Natural killer cell (primary cell): Measurements from ENCODE around the gene MAP2K5. TPM values are rescaled to one million over a fixed set of nuclear protein-coding genes. Genes with fewer than 3 reads are reported as not detected.

Experiments used
- ATAC-seq, 3 donors: fragments of 150-1000 bp in 2 of 3; fragments of 200-7000 bp in 1 of 3; cut with Tn5 transposase; 1 replicate in 1 of 3; 2 replicates in 2 of 3; pipeline ENCODE4 v1.10.0; 2021; ENCODE audit warnings: mild to moderate bottlenecking in 2 of 3, moderate library complexity in 2 of 3
- DNase-seq, 2 donors: peaks; one replicate each; pipeline versions ENCODE4 v3.0.0 to v3.0.0-alpha.2; 2013 to 2021; ENCODE audit warnings: mixed read lengths in 1 of 2
- H3K27ac ChIP-seq: one replicate; pipeline ENCODE4 v1.5.1; 2013; ENCODE audit warnings: mild to moderate bottlenecking, low read length
- H3K27me3 ChIP-seq: one replicate; pipeline ENCODE4 v1.6.1; 2013; ENCODE audit warnings: low read length; ENCODE audit not compliant: control insufficient read depth, insufficient read depth
- H3K36me3 ChIP-seq: one replicate; pipeline ENCODE4 v1.6.1; 2013; ENCODE audit warnings: low read length; ENCODE audit not compliant: control insufficient read depth, insufficient read depth
- H3K4me1 ChIP-seq: one replicate; pipeline ENCODE4 v1.6.1; 2013; ENCODE audit warnings: low read length; ENCODE audit not compliant: control insufficient read depth, insufficient read depth
- H3K4me3 ChIP-seq: one replicate; pipeline ENCODE4 v1.5.1; 2013; ENCODE audit warnings: low read length
- H3K9me3 ChIP-seq: one replicate; pipeline ENCODE4 v1.6.1; 2013; ENCODE audit warnings: low read length; ENCODE audit not compliant: control insufficient read depth, insufficient read depth
- H3K27ac Mint-ChIP-seq, 2 donors: one replicate each; pipeline ENCODE4 v1.8.0; 2022; ENCODE audit warnings: mild to moderate bottlenecking in 2 of 2, mixed read lengths in 2 of 2, moderate library complexity in 1 of 2
- H3K27me3 Mint-ChIP-seq, 2 donors: one replicate each; pipeline ENCODE4 v1.8.0; 2022; ENCODE audit warnings: low read depth in 2 of 2, mixed read lengths in 2 of 2
- H3K36me3 Mint-ChIP-seq: one replicate; pipeline ENCODE4 v1.8.0; 2022; ENCODE audit warnings: mixed read lengths
- H3K4me1 Mint-ChIP-seq, 2 donors: one replicate each; pipeline ENCODE4 v1.8.0; 2022; ENCODE audit warnings: mixed read lengths in 2 of 2
- H3K4me3 Mint-ChIP-seq: one replicate; pipeline ENCODE4 v1.8.0; 2022; ENCODE audit warnings: mild to moderate bottlenecking, moderate library complexity, mixed read lengths
- H3K9me3 Mint-ChIP-seq, 2 donors: one replicate each; pipeline ENCODE4 v1.8.0; 2022; ENCODE audit warnings: mixed read lengths in 2 of 2
- CTCF ChIP-seq: fragments of 200-600 bp; IDR thresholded peaks from one replicate; pipeline ENCODE4 v1.8.0; 2022; ENCODE audit warnings: antibody characterized with exemption
- WGBS: methylation state at CpG from one replicate; pipeline ENCODE4 v1.1.7; 2013; ENCODE audit warnings: missing lambda C conversion rate; ENCODE audit not compliant: insufficient coverage; 5-methylcytosine and 5-hydroxymethylcytosine counted together
- intact Hi-C: fragments of 100-400 bp; cut with micrococcal nuclease; formaldehyde crosslinking; loops from one replicate; pipeline ENCODE4 v1.14.2; 2022
- total RNA-seq, 4 donors: library from RNA; stranded (reverse); fragments of 120-200 nt in 1 of 4; gene quantifications; one replicate each; pipeline versions ENCODE4 v1.2.3 to v1.2.4, GENCODE V29; 2013 to 2022

MAP2K5 gene
- total RNA-seq, 3 donors from 2014 or later (not counting 1 experiment from before 2014, with no cell fraction given) = 25.6 to 32.6 (median 29.2) TPM

DNA sequence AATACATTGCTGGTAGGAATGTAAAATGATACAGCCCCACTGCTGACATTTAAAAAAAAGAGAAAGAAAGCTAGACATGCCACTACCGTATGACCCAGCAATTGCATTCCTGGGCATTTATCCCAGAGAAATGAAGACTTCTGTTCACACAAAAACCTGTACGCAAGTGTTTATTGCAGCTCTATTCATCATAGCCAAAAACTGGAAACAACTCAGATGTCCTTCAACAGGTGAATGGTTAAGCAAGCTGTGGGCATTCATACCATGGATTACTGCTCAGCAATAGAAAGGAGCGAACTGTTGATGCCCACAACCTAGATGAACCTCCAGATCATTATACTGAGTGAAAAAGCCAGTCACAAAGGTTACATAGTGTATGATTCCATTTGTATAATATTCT lies 132.5 kb downstream of the MAP2K5 start:
- H3K27ac ChIP-seq = no peak overlapping the region
- no peak for TF ChIP-seq CTCF
- Mint-ChIP-seq H3K9me3 (no peaks in the 10 kb centered on the region), H3K27ac (no peak overlapping the region), H3K4me1 (peaks cover 0 to 10% of the 10 kb centered on the region in 2 donors), H3K36me3 (peaks cover 5% of the 10 kb centered on the region), H3K27me3 (no peaks in the 10 kb centered on the region), H3K4me3 (no peak overlapping the region)
- 91% methylated on average over 3 of the region's 3 CpGs for WGBS
- intact Hi-C loops = no loop called here
- no peak overlapping the region for H3K4me3 ChIP-seq
- no peaks in the 10 kb centered on the region for H3K36me3 ChIP-seq
- DNase-seq = no peak
- no peaks in the 10 kb centered on the region for H3K27me3 ChIP-seq
- no peaks in the 10 kb centered on the region for H3K4me1 ChIP-seq
- no peaks in the 10 kb centered on the region for H3K9me3 ChIP-seq
- ATAC-seq = no peak

GRCh38 chr15:67678089-67678488 lies 135.6 kb downstream of the MAP2K5 start:
- H3K4me3 ChIP-seq = no peak overlapping the region
- ATAC-seq (no peak), DNase-seq (no peak)
- H3K27ac ChIP-seq = no peak overlapping the region
- no peaks in the 10 kb centered on the region for H3K36me3 ChIP-seq
- no peaks in the 10 kb centered on the region for H3K4me1 Mint-ChIP-seq
- H3K27me3 Mint-ChIP-seq = no peaks in the 10 kb centered on the region
- no peak overlapping the region for H3K4me3 Mint-ChIP-seq
- H3K27me3 ChIP-seq = no peaks in the 10 kb centered on the region
- H3K36me3 Mint-ChIP-seq = peaks cover 1% of the 10 kb centered on the region
- H3K9me3 Mint-ChIP-seq = no peaks in the 10 kb centered on the region
- H3K4me1 ChIP-seq = no peaks in the 10 kb centered on the region
- TF ChIP-seq CTCF = no peak
- intact Hi-C loops = no loop called here
- no peaks in the 10 kb centered on the region for H3K9me3 ChIP-seq
- H3K27ac Mint-ChIP-seq = no peak overlapping the region
- WGBS = 100% methylated on average over 1 of the region's 2 CpGs

DNA sequence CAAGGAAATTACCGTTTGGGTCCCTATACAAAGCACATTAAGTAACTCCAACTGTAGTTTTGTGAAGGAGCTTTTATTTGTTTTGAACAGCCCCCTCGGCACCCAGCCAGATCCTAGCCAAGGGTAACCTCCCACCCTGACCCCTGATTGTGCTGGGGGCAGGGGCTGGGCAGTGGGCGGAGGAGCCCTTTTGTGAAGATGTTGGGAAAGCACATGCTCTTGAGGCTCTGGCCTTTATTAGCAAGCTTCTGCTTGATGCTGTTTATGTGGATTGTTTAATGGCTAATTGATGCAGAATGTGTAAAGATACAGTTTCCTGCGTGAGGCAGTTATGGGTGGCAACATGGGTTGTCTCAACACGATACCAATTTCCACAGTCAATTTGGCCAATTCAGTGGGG lies 136.5 kb downstream of the MAP2K5 start:
- no peaks in the 10 kb centered on the region for H3K27me3 Mint-ChIP-seq

More for the DNA sequence above, 136.5 kb downstream of the MAP2K5 start:
- H3K4me1 ChIP-seq = no peaks in the 10 kb centered on the region
- intact Hi-C loops = no loop called here
- no peak overlapping the region for H3K27ac ChIP-seq
- 97% methylated on average over 3 of the region's 5 CpGs for WGBS
- ATAC-seq (no peak), DNase-seq (no peak)
- H3K36me3 Mint-ChIP-seq = peaks cover 6% of the 10 kb centered on the region
- H3K4me3 Mint-ChIP-seq = no peak overlapping the region
- H3K4me3 ChIP-seq = no peak overlapping the region
- no peaks in the 10 kb centered on the region for H3K36me3 ChIP-seq
- no peak overlapping the region for H3K27ac Mint-ChIP-seq
- no peaks in the 10 kb centered on the region for H3K9me3 Mint-ChIP-seq
- peaks cover 8% of the 10 kb centered on the region for H3K9me3 ChIP-seq
- no peaks in the 10 kb centered on the region for H3K27me3 ChIP-seq
- TF ChIP-seq CTCF = no peak
- no peaks in the 10 kb centered on the region for H3K4me1 Mint-ChIP-seq
